NCI-H146 treated with DMSO at 0.1 percent for 48 hours (cell line): Measurements from ENCODE around the gene GAS2L2.
"Not testable (repeated sequence)": the region's sequence is repeated elsewhere in the genome, so short reads cannot be mapped to it uniquely, and the experiment has no call there.

Experiments used
- DNase-seq: peaks from one replicate; lab custom pipeline; 2025; ENCODE audit not compliant: unreplicated experiment; lab: John Stamatoyannopoulos, UW

The GAS2L2 gene

GRCh38 chr17:35730400-35731005 lies 22.5 kb downstream of the GAS2L2 start:
- no peak for DNase-seq

GRCh38 chr17:35729405-35729833 lies 23.6 kb downstream of the GAS2L2 start:
- no peak for DNase-seq

- DNase-seq: no peak
Observed at GRCh38 chr17:35728551-35728950, 24.5 kb downstream of the GAS2L2 start.

- DNase-seq: no peak
Observed at GRCh38 chr17:35727635-35728034, 25.4 kb downstream of the GAS2L2 start.

- no peak for DNase-seq
Observed at GRCh38 chr17:35726953-35727460, 26.0 kb downstream of the GAS2L2 start.

- DNase-seq: no peak
Observed at GRCh38 chr17:35726127-35726952, 26.7 kb downstream of the GAS2L2 start.

- DNase-seq: no peak
Observed at GRCh38 chr17:35725802-35726126, 27.3 kb downstream of the GAS2L2 start.

- no peak for DNase-seq
Observed at GRCh38 chr17:35725058-35725457, 28.0 kb downstream of the GAS2L2 start.

GRCh38 chr17:35723735-35724134 lies 29.3 kb downstream of the GAS2L2 start:
- DNase-seq: no peak

GRCh38 chr17:35717475-35717874 lies 35.6 kb downstream of the GAS2L2 start:
- DNase-seq: no peak

- DNase-seq: no peak
Observed at GRCh38 chr17:35716897-35717465, 36.1 kb downstream of the GAS2L2 start.

- no peak for DNase-seq
Observed at GRCh38 chr17:35716173-35716572, 36.9 kb downstream of the GAS2L2 start.

GRCh38 chr17:35715416-35715815 lies 37.6 kb downstream of the GAS2L2 start:
- DNase-seq: no peak

- no peak for DNase-seq
Observed at GRCh38 chr17:35714988-35715387, 38.1 kb downstream of the GAS2L2 start.

- DNase-seq: no peak
Observed at GRCh38 chr17:35713069-35713728, 39.8 kb downstream of the GAS2L2 start.

GRCh38 chr17:35710950-35711349 lies 42.1 kb downstream of the GAS2L2 start:
- no peak for DNase-seq

GRCh38 chr17:35709874-35710273 lies 43.2 kb downstream of the GAS2L2 start:
- DNase-seq: no peak

GRCh38 chr17:35708951-35709350 lies 44.1 kb downstream of the GAS2L2 start:
- no peak for DNase-seq

- no peak for DNase-seq
Observed at GRCh38 chr17:35708149-35708548, 44.9 kb downstream of the GAS2L2 start.

- DNase-seq: no peak
Observed at GRCh38 chr17:35705705-35706104, 47.3 kb downstream of the GAS2L2 start.

- no peak for DNase-seq
Observed at GRCh38 chr17:35705230-35705629, 47.8 kb downstream of the GAS2L2 start.

- not testable (repeated sequence) for DNase-seq
Observed at GRCh38 chr17:35703308-35703707, 49.7 kb downstream of the GAS2L2 start.
